ENCODE data around the gene CENPC.

Gene CENPC

DNA sequence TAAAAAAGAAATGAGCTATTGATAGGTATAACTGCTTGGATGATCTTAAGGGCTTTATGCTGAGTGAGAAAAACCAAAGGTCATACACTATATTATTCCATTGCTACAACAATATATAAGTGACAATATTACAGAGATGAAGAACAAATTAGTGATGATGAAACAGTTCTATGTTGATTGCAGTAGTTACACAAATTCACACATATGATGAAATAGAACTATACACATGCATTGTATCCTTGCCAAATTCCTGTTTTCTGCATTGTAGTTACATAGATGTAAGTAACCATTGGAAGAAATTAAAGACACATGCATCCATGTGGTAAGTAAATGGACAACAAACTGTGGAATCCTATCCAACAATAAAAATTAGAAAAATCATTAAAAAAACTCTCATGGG, 76.5 kb downstream of the CENPC start:
- peaks cover 16% of the 10 kb centered on the region for H3K36me3 ChIP-seq (ENCODE audit: low read depth)
- no peaks in the 10 kb centered on the region for H3K27me3 ChIP-seq (ENCODE audit: insufficient read depth, poor library complexity, severe bottlenecking)
- H3K4me3 ChIP-seq (ENCODE audit: severe bottlenecking): no peak overlapping the region
- DNase-seq (ENCODE audit: low spot score) (no peak), ATAC-seq (ENCODE audit: low read depth) (no peak)
- no peak overlapping the region for H3K27ac ChIP-seq (ENCODE audit: poor library complexity, severe bottlenecking)
- TF ChIP-seq, protein P1, sequence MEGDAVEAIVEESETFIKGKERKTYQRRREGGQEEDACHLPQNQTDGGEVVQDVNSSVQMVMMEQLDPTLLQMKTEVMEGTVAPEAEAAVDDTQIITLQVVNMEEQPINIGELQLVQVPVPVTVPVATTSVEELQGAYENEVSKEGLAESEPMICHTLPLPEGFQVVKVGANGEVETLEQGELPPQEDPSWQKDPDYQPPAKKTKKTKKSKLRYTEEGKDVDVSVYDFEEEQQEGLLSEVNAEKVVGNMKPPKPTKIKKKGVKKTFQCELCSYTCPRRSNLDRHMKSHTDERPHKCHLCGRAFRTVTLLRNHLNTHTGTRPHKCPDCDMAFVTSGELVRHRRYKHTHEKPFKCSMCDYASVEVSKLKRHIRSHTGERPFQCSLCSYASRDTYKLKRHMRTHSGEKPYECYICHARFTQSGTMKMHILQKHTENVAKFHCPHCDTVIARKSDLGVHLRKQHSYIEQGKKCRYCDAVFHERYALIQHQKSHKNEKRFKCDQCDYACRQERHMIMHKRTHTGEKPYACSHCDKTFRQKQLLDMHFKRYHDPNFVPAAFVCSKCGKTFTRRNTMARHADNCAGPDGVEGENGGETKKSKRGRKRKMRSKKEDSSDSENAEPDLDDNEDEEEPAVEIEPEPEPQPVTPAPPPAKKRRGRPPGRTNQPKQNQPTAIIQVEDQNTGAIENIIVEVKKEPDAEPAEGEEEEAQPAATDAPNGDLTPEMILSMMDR (IDR thresholded peaks at IDR 0.05; ENCODE audit: poor library complexity, severe bottlenecking): no peak
- no peaks in the 10 kb centered on the region for H3K4me1 ChIP-seq (ENCODE audit: insufficient read depth, poor library complexity, severe bottlenecking)
- no peaks in the 10 kb centered on the region for H3K9me3 ChIP-seq (ENCODE audit: severe bottlenecking)

DNA sequence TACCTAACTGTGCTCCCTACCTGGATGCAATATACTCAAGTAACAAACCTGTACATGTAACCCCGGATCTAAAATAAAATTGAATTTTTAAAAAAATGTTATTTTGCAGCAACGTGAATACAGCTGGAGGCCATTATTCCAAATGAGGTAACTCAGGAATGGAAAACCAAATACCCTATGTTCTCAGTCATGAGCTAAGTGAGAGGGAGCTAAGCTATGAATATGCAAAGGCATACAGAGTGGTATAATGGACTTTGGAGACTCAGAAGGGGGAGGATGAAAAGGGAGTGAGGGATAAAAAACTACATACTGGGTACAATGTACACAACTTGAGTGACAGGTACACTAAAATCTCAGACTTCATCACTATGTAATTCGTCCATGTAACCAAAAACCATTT, 78.6 kb downstream of the CENPC start:
- no peak for DNase-seq (ENCODE audit: low spot score)
- Histone ChIP-seq H3K4me3 (ENCODE audit: severe bottlenecking) (no peak overlapping the region), H3K9me3 (ENCODE audit: severe bottlenecking) (no peaks in the 10 kb centered on the region), H3K36me3 (ENCODE audit: low read depth) (peaks cover 1% of the 10 kb centered on the region), H3K27me3 (ENCODE audit: insufficient read depth, poor library complexity, severe bottlenecking) (no peaks in the 10 kb centered on the region), H3K4me1 (ENCODE audit: insufficient read depth, poor library complexity, severe bottlenecking) (no peaks in the 10 kb centered on the region), H3K27ac (ENCODE audit: poor library complexity, severe bottlenecking) (no peak overlapping the region)
- ATAC-seq (ENCODE audit: low read depth): no peak
- TF ChIP-seq, protein P1 (IDR thresholded peaks at IDR 0.05; ENCODE audit: poor library complexity, severe bottlenecking): no peak

DNA sequence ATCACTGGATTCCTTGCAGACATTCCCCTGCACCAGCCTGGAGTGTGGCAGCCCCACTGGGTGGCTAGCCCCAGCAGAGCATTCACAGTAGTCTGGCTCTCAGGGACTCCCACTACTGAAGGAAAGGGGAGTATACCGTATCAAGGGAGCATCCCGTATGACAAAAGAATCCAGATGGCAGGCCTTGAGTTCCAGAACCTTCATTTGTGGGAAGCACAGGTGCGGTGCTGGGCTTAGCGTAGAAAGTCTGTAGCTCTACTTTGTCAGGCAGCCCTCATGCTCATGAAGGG, 79.6 kb downstream of the CENPC start:
- no peak for DNase-seq (ENCODE audit: low spot score)

DNA sequence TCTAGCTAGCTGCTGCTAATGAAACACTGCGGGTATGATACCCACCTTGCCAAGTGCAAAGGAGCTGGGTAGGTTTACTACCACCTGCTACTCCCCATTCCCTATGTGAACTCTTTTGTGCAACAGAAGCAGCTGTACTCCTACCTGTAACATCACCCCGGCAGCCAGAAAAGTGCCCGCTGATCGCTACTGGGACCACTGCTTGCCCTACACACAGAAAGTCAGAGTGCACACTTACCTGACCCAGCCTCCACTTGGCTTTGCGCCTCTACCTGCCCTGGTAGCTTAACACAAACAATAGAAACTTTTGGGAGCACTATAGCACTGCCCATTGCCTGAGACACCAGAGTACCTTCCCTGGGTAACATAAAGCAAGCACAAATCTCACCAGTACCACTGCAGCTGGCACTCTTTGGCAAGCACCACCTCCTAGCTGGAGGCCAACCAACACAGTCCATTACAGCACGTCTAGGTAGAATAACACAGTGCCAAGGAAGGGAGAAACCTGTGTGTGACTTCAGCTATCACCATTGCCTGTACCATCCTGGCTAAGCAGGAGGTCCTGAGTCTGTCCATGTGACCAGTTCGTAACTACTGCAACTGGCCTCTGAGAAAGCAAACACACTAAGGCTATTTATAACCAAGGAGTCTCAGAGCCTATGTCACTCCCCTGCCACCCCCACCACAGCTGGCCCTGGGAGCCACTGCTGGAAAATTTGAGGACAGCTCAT, 80.1 kb downstream of the CENPC start:
- TF ChIP-seq, protein P1 (IDR thresholded peaks at IDR 0.05; ENCODE audit: poor library complexity, severe bottlenecking): no peak
- H3K4me3 ChIP-seq (ENCODE audit: severe bottlenecking): no peak overlapping the region
- H3K4me1 ChIP-seq (ENCODE audit: insufficient read depth, poor library complexity, severe bottlenecking): no peaks in the 10 kb centered on the region
- DNase-seq (ENCODE audit: low spot score) (no peak), ATAC-seq (ENCODE audit: low read depth) (peak; percentile 29; the same call in 2 of the 3 replicates)
- H3K27me3 ChIP-seq (ENCODE audit: insufficient read depth, poor library complexity, severe bottlenecking): no peaks in the 10 kb centered on the region
- H3K9me3 ChIP-seq (ENCODE audit: severe bottlenecking): no peaks in the 10 kb centered on the region
- no peaks in the 10 kb centered on the region for H3K36me3 ChIP-seq (ENCODE audit: low read depth)
- no peak overlapping the region for H3K27ac ChIP-seq (ENCODE audit: poor library complexity, severe bottlenecking)

More for the DNA sequence above, 79.6 kb downstream of the CENPC start:
- no peaks in the 10 kb centered on the region for H3K9me3 ChIP-seq (ENCODE audit: severe bottlenecking)
- H3K27me3 ChIP-seq (ENCODE audit: insufficient read depth, poor library complexity, severe bottlenecking): no peaks in the 10 kb centered on the region
- H3K36me3 ChIP-seq (ENCODE audit: low read depth): no peaks in the 10 kb centered on the region
- no peak overlapping the region for H3K27ac ChIP-seq (ENCODE audit: poor library complexity, severe bottlenecking)
- TF ChIP-seq, protein P1 (IDR thresholded peaks at IDR 0.05; ENCODE audit: poor library complexity, severe bottlenecking): no peak
- no peak for ATAC-seq (ENCODE audit: low read depth)
- no peak overlapping the region for H3K4me3 ChIP-seq (ENCODE audit: severe bottlenecking)
- no peaks in the 10 kb centered on the region for H3K4me1 ChIP-seq (ENCODE audit: insufficient read depth, poor library complexity, severe bottlenecking)

DNA sequence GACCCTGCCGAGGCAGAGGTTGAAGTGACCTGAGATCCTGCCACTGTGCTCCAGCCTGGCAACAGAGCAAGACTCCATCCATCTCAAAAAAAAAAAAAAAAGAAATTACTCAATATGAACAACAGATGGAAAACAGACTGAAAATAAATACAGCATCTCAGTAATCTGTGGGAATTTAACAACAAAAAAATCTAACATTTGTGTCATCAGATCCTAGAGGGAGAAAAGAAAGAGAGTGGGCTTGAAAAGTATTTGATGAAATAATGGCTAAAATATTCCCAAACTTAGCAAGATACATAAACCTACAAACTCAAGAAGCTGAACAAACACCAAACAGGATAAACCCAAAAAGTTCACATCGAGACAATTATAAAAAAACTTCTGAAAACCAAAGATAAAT, 84.7 kb downstream of the CENPC start:
- TF ChIP-seq, protein P1 (IDR thresholded peaks at IDR 0.05; ENCODE audit: poor library complexity, severe bottlenecking): no peak
- no peaks in the 10 kb centered on the region for H3K36me3 ChIP-seq (ENCODE audit: low read depth)
- DNase-seq (ENCODE audit: low spot score) (no peak), ATAC-seq (ENCODE audit: low read depth) (no peak)
- no peaks in the 10 kb centered on the region for H3K27me3 ChIP-seq (ENCODE audit: insufficient read depth, poor library complexity, severe bottlenecking)
- H3K4me1 ChIP-seq (ENCODE audit: insufficient read depth, poor library complexity, severe bottlenecking): no peaks in the 10 kb centered on the region
- no peaks in the 10 kb centered on the region for H3K9me3 ChIP-seq (ENCODE audit: severe bottlenecking)
- no peak overlapping the region for H3K4me3 ChIP-seq (ENCODE audit: severe bottlenecking)
- H3K27ac ChIP-seq (ENCODE audit: poor library complexity, severe bottlenecking): no peak overlapping the region
